ENCODE results near the gene DNAL4.

DNAL4 gene, protein sequence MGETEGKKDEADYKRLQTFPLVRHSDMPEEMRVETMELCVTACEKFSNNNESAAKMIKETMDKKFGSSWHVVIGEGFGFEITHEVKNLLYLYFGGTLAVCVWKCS

DNA sequence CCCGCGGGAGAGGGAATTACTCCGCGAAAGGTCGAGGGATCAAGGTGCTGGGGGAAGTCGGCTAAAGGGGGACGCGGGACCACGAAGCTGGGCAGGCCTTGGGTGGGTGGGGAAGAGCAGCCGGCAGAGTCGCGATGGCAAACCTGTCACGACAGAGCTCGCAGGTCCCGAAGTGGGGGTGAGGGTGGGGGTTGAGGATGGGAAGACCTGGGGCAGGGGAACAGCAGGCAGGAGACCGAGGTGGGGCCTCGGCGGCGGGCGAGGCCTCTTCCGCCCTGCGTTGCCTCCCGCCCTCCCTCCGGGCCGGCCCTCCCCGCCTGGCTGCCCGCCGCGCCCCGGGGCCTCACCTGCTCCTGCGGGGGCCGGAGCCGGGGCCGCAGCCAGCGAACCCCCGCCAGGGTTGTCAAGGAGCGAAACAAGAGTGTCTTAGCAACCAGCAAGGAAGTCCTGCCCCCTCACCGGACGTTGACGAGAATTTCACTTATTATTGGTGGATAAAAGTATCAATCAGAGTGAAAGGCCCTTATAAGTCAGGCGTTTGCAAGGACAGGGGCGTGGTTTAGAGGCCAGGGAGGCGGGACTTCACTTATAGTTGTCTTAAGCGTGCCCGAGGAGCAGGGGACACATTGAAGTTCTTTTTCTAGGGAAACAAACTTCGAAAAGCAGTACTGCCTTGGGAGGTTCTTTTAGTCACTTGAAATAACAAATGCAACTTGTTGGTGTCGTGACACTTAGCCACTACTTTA is at the start of gene DNAL4:
Gene DNAL4, minus strand, starts transcription at position 423 of the 746 bp plus-strand sequence. CDS start 11,412 bp downstream, outside the sequence.
- DNase-seq (ENCODE audit: extremely low read depth in 1 of 2, low read depth in 1 of 2), result peak; percentile 72 to 84

DNA sequence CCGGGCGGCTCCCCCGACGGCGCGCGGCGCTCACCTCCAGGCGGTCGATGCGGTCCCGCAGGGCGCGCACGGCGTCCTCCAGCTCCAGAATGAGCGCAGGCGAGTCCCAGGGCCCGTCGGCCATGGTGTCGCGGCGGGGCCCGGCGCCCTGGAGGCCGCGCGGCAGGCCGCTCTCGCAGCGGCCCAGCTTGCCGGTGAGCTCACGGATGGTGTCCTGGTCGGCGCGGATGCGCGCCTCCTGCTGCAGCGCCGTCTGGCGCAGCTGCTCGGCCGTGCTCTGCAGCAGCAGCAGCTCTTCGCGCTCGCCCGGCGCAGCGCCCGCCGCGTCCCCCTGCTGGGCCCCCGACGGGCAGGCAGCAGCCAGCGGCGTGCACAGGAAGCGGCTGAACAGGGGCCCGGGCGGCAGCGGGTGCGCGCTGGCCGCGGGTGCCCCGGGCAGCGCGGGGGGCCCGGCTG is 49.3 kb upstream of the DNAL4 start:
- DNase-seq (ENCODE audit: extremely low read depth in 1 of 2, low read depth in 1 of 2), result peak; percentile 8 to 30

DNA sequence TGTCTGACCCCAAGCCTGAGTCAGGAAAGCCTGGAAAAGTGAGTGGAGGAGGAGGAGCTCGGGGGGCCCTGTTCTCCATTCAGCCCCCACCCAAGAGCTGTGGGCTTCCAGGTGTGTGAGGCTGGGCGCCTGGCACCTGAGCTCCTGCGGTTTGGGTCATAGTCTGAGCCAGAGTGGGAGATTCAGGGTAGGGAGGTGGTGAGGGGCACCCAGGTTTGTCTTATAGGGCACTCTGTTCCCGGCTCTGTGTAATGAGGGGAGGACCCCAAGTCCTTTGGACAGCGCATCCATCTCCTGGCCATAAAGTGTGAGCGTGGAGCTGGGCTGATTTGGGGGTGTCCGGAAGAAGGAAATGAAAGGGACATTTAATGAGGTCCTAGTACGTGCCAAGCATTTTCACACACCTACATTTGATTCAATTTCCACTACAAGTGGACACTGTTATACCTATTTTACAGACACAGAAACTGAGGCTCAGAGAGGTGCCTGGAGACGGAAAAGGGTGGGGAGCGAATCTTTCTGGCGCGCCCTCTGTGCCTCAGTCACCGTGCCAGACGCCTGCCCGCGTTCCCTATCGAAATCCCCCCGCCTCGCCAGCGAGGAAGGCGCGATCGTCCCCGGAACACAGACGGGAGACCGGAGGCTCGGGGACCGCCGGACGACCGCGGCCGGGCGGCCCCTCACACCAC is 48.7 kb upstream of the DNAL4 start:
- no peak for DNase-seq (ENCODE audit: extremely low read depth in 1 of 2, low read depth in 1 of 2)

DNA sequence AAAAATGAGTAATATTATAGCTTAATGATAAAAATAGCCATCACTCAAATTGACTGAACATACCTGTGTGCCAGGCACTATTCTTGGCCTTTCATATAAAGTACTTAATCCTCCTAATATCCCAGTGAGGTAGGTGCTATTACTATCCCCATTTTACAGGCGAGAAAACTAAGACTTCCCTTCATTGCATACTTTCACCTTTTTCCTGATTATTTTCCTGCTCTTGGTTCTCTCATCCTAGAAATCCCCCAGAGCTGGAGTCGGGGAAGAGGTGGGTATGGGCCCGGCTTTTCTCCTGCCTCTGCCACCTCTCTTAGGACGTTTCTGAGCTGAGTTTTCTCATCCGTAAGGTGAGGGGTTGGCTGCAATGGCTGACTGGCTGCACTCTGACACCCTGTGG is 47.7 kb upstream of the DNAL4 start:
- no peak for DNase-seq (ENCODE audit: extremely low read depth in 1 of 2, low read depth in 1 of 2)

DNA sequence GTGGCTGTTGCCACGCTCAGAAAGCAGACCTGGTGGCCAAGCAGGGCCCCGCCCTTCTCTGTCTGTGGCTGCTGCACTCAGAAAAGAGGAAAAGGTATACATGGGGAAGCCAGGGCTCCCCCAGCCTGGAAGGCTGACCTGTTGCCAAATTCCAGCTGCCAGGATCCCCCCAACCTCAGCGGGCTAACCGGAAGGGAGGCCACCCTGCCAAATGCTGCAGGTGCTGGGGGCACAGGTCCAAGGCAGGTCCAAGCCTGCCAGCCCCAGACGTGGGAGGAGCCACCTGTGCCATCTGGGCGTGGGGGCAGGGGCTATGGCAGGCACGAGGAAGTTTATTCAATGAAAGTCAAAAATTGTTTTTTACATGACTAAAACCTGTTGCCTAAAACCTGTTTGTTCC is 47.3 kb upstream of the DNAL4 start:
- DNase-seq (ENCODE audit: extremely low read depth in 1 of 2, low read depth in 1 of 2), result no peak

DNA sequence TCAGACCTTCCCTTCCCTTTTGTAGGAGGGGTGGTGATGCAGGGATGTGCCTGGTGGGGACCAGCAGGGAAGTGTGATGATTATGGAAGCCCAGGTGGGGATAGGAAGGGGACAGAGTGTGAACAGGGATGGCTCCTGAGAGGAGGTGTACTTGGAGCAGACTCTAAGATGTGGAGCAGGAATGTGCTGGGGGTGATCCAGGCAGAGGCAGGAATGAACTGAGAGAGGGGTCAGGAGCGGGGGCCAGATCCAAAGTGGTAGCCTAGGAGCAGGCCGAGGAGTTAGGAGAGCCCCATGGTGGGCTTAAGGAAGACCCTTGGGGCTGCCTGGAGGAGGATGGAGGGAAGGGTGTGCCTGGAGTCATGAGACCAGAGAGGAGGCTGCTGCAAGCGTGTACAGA is 46.2 kb upstream of the DNAL4 start:
- no peak for DNase-seq (ENCODE audit: extremely low read depth in 1 of 2, low read depth in 1 of 2)

DNA sequence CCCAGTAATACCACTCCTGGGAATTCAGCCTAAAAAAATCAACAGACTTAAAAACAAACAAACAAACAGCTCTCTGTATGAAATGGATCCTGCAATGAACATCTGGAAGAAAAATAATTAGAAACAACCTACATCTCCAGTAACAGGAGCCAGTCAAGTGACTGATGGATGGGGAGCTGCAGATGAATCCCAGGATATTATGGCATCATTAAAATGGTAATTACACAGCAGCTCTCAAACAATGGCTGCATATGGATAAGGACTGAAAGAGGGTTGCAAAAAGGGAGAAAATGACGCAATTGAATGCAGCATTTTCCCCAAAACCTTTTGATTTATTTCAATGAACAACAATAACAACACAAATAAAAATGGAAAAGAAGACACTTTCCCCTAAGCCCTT is 45.7 kb upstream of the DNAL4 start:
- DNase-seq (ENCODE audit: extremely low read depth in 1 of 2, low read depth in 1 of 2), result no peak

DNA sequence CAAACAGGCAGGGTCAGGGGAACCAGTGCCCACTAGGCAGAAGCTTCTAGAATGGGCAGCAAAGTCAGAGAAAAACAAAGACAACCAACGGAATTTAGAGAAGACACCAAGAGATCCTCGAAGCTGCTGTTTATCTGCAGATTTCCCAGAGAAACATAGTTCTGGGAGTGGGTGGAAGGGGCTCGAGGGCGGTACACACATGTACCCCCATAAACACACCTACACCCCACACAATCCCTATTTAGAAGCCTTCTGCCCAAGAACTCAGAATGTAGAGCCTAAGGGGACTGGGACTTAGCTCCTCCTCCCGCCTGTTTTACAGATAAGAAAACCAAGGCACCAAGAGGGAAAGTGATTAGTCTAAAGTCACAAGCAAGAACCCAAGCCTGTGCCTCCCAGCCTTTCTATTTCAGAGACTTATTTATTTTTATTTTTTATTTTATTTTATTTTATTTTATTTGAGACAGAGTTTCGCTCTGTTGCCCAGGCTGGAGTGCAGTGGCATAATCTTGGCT is 43.5 kb upstream of the DNAL4 start:
- no peak for DNase-seq (ENCODE audit: extremely low read depth in 1 of 2, low read depth in 1 of 2)

DNA sequence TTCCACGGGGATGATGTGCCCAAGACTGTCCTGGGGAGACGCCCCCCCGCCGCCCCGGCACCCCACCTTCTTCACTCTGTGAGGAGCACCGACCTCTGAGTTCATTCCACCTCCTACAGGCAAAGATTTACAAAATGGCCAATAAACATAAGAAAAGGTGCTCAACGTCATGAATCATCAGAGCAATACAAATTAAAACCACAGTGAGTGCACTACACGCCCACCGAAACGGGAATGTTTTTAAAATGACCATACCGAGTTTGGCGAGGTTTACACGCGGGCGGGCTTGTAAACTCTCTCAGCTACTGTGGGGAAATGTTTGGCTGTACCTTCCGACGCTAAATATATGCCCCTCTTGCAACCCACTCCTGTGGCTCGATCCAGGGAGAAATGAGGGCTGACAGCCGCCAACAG is 42.0 kb upstream of the DNAL4 start:
- DNase-seq (ENCODE audit: extremely low read depth in 1 of 2, low read depth in 1 of 2), result no peak

DNA sequence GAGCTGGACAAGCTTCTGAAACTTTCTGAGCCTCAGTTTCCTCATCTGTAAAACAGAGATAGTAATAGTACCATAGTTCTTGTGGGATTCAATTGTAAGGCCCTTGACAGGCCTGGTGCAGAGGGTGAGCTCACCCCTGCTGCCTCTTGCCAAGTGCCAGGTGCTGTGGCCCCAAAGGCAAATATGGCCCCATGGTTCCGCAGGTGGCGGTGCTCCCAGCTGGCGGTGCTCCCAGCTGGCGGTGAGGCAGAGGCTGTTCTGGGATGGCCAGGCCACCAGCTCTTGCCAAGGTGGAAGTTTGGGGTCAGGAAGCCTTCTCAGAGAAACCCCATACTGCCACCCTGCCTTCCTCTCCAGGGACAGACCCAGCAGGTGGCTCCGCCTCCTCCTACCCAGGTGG is 41.0 kb upstream of the DNAL4 start:
- DNase-seq (ENCODE audit: extremely low read depth in 1 of 2, low read depth in 1 of 2), result no peak

DNA sequence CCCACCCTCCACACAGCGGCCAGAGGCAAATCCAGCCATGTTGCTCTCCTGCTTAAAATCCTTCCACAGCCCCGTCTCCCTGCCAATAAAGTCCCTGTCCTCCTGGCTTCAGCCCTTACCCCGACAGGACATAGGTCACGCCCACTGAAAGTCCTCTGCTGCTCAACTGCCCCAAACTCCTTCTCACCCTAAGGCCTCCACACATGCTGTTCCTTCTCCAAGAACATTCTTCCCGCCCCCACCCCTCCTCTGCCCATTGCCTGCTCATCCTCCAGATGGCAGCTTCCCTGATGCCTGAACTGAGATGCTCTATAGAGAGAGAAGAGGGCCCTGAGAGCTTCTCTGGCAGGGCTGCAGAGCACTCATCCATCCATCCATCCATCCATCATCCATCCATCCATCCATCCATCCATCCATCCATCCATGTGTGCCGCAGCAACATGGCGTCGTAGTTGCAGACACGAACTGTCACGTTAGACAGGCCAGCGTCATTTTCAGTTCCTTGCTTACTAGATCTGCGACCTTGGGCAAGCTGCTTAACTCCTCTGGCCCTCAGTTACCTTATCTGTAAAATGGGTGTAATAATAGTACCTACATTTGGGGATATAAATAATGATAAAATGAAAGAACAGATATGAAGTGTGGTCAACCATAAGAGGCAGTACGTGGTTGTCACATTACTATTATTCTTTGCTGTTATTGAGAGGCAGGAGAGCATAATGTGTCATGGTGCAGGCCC is 40.4 kb upstream of the DNAL4 start:
- DNase-seq (ENCODE audit: extremely low read depth in 1 of 2, low read depth in 1 of 2), result no peak

DNA sequence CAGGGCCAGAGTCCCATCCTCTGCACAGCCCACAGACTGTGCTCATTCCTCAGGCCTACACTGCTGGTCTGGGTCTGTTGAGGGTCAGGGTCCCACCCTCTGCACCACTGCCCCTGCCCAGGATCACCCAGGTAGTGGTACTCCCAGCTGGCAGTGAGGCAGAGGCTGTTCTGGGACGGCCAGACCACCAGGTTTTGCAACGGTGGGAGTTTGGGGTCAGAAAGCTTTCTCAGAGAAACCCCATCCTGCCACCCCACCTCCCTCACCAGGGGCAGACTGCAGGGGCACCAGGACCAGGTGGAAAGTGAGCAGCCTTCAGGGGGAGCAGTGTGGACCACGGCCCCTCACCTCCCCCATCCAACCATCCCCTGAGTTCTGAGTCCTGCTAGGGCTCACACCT is 39.1 kb upstream of the DNAL4 start:
- no peak for DNase-seq (ENCODE audit: extremely low read depth in 1 of 2, low read depth in 1 of 2)

DNA sequence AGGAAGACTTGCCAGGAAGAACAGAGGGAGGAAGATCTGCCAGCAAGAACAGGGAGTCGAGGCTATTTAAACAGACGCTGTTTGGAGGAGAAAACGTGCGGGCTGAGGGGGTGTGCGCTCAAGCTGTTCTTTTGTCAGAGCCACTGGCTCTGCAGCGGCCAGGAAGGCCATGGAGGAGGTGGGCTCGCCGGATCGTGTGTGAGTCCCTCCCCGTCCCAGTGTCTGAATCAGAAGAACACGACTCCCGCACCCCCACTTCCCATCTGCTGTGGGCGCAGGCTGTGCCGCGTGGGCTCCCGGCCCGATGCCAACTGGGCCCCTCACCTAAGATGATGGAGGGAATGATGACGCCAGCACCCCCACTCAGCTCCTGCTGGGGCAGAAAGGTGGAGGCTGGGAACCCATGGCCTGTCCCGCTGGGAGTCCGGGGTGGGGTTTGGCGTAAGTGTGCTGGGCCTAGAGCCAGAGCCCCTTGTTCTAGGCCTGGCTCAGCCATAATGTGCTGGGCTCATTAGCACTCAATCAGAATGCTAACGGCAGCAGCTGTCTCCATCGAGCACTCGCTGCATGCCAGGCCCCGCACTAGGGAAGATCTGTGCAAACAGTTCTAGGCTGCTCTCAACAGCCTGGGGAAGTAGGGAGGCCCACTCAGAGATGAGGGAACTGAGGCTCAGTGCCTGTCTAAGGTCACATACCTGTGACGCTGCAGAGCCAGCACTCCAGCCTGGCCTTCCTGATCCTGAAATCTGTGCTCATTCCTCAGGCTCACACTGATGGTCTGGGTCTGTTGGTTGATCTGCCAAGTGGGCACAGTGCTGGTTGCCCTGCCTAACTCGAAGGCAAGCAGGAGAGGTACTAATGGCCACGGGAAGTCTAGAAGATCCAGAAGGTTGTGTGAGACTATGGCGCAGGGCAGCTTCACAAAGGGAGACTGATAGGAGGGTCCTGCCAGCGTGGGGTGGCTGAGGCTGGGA is 38.3 kb upstream of the DNAL4 start:
- DNase-seq (ENCODE audit: extremely low read depth in 1 of 2, low read depth in 1 of 2), result no peak

DNA sequence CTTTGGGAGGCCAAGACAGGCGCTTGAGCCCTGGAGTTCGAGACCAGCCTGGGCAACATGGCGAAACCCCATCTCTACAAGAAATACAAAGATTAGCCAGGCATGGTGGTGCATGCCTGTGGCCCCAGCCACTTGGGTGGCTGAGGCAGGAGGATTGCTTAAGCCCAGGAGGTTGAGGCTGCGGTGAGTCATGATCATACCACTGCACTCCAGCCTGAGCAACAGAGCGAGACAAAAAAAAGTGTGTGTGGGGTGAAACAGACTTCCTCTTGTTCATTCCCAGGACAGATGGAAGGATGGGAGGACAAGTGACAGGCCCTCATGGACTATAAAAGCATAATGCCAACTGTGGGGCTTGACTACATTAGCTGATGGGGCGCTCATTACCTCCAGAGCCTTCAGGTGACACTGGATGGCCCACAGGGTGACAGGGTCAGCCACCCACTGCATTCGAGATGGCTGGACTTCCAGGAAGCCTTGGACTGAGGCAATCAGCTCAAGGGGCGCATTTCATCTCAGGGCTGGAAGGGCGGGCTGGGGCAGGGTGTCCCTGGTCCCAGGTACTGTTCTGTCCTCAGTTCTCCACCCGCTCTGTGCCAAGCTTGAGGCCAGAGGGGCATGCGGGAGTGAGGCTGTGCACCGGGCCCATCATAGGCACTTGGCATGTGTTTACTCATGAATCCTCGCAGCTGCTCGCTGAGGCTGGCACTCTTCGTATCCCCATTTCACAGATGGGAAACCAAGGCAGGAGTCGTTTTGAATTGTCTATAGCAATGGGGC is 37.4 kb upstream of the DNAL4 start:
- no peak for DNase-seq (ENCODE audit: extremely low read depth in 1 of 2, low read depth in 1 of 2)

DNA sequence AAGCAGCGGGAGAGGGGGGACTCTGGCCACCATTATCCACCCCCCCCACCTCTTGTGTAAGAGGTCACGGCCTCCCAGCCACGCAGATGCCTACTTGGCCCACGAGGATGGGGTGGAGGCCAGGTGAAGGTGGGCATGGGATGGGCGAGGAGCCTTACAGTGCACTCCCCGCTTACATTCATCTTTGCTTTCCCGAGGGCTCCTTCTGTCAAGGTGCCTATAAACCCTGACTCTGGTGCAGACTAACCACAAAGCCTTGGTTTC is 36.8 kb upstream of the DNAL4 start:
- DNase-seq (ENCODE audit: extremely low read depth in 1 of 2, low read depth in 1 of 2), result no peak

DNA sequence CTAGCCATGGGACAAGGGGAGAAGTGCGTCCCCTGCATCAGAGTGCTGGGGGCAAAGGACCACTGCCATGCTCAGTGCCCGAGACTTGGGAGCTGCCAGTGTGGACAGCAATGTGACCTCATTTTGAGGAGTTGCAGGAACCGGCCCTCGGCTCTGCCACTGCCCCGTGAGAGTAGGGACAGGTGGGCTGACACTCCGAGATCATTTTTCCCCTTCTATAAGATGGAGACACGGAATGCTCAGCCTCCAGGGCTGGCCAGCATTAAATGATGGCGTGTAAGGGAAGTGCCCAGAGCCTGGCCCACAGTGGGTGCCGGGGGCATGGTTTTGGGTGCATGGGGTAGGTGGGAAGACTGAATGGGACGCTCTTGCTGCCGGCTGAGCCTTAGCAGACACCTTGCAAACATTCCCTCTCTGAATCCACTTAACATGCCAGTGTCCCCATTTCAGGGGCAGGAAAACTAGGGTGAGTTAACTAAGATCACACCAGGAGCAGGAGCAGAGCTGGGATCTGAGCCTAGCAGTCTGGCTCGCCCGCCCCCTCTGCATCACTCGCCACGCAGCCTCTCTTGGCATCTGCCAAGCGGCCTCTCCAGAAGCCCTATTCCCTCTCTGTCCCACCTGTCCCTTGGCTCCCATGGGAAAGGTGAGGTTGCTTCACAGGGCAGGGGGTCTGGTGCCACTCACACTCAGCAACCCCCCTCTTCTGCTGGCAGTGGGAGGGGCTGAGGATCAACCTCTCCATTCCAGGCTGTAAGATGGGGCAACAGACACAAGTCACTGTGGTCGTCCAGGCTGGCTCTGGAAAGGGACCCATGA is 36.3 kb upstream of the DNAL4 start:
- no peak for DNase-seq (ENCODE audit: extremely low read depth in 1 of 2, low read depth in 1 of 2)

DNA sequence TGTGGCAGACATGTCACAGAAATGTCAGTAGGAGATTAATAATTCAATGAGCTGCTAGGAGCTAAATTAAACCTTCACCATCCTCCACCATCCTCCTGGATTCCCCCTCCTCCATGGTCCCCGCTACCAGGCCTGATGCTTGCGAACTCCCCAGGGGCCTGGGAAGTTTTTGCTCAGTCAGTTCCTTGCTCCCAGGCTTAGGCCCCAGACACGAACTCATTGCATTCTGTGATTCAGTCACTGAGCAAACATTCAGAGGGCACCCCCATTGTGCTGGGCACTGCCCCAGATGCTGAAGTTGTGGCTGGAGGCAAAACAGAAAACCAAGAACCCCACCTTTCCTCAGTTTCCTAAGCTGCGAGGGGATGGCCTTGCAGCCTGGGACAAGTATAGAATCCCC is 35.5 kb upstream of the DNAL4 start:
- no peak for DNase-seq (ENCODE audit: extremely low read depth in 1 of 2, low read depth in 1 of 2)

DNA sequence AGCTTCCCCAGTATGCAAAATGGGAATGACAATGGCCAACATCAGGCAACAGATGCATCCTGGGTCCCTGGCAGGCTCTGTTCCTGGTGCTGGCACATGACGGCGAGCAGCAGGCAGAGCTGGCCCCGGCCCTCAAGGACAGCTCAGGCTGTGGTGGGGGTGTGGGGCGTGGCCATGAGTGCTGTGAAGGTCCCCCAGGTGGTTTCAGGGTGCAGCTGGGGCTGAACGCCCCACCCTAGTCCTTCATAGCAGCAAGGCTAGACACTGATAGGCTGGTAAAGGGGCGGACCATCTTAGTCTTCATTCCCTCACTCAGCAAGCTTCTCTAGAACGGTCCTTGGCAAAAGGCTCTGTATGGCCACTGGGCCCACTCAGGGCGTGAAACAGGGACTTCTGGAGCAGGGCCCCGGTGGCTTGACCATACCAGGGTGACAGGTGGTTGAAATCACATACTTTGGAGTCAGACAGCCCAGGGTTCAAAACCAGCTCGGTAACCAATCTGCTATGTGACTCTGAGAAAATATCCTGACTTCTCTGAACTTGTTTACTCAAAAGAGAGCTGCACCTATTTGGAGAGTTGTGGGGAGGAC is 34.8 kb upstream of the DNAL4 start:
- no peak for DNase-seq (ENCODE audit: extremely low read depth in 1 of 2, low read depth in 1 of 2)
